Activated CD4-positive, alpha-beta memory T cell treated with anti-CD3 and anti-CD28 coated beads for 36 hours (primary cell): ENCODE measurements around the gene RBBP8. TPM values are rescaled to one million over a fixed set of nuclear protein-coding genes. Genes with fewer than 3 reads are reported as not detected.

Experiments
- CTCF ChIA-PET: fragments of 350-600 bp; sonication (Branson Sonifier 250); formaldehyde crosslinking; loops from one replicate; lab custom pipeline; 2021; ENCODE audit warnings: antibody characterized with exemption, inconsistent platforms; lab: Charles Lee
- POLR2A ChIA-PET: fragments of 350-600 bp; sonication (Branson Sonifier 250); formaldehyde crosslinking; loops from one replicate; lab custom pipeline; 2021; ENCODE audit warnings: antibody characterized with exemption; lab: Charles Lee
- DNase-seq: peaks from one replicate; pipeline ENCODE4 v3.0.0-alpha.2; 2020
- H3K27ac Mint-ChIP-seq: one replicate; pipeline ENCODE4 v1.8.0; 2021; ENCODE audit warnings: mixed read lengths
- H3K27me3 Mint-ChIP-seq: one replicate; pipeline ENCODE4 v1.8.0; 2021; ENCODE audit warnings: mixed read lengths
- H3K36me3 Mint-ChIP-seq: one replicate; pipeline ENCODE4 v1.8.0; 2021; ENCODE audit warnings: mixed read lengths
- H3K4me1 Mint-ChIP-seq: one replicate; pipeline ENCODE4 v1.8.0; 2021; ENCODE audit warnings: low read depth, mixed read lengths
- H3K4me3 Mint-ChIP-seq: one replicate; pipeline ENCODE4 v1.8.0; 2021; ENCODE audit warnings: mild to moderate bottlenecking, mixed read lengths
- H3K9me3 Mint-ChIP-seq: one replicate; pipeline ENCODE4 v1.8.0; 2021; ENCODE audit warnings: mixed read lengths
- intact Hi-C: fragments of 100-400 bp; cut with micrococcal nuclease; formaldehyde crosslinking; loops from one replicate; pipeline ENCODE4 v1.15.1; 2023
- total RNA-seq, 2 experiments: library from RNA; stranded (reverse); gene quantifications; one replicate each; pipeline ENCODE4 v1.2.3, GENCODE V29; 2021

The RBBP8 gene
- total RNA-seq, 2 experiments from 2014 or later = 62.5 to 65.3 TPM

GRCh38 chr18:22921772-22922171, 11.4 kb upstream of the RBBP8 start:
- no peak for DNase-seq
- peaks cover 1% of the 10 kb centered on the region for H3K27me3 Mint-ChIP-seq
- H3K4me3 Mint-ChIP-seq = no peak overlapping the region
- no peaks in the 10 kb centered on the region for H3K36me3 Mint-ChIP-seq
- ChIA-PET CTCF (no interaction called here), POLR2A (no interaction called here)
- intact Hi-C loops = no loop called here
- H3K27ac Mint-ChIP-seq = no peak overlapping the region
- no peaks in the 10 kb centered on the region for H3K4me1 Mint-ChIP-seq
- no peaks in the 10 kb centered on the region for H3K9me3 Mint-ChIP-seq

- POLR2A ChIA-PET = no interaction called here
- intact Hi-C loops = no loop called here
- CTCF ChIA-PET = no interaction called here
These were observed 8.5 kb upstream of the RBBP8 start for GRCh38 chr18:22924589-22924988.

GRCh38 chr18:22926454-22926853, 6.7 kb upstream of the RBBP8 start:
- ChIA-PET POLR2A (no interaction called here), CTCF (no interaction called here)
- no peak overlapping the region for H3K27ac Mint-ChIP-seq
- no peaks in the 10 kb centered on the region for H3K36me3 Mint-ChIP-seq
- H3K27me3 Mint-ChIP-seq = no peaks in the 10 kb centered on the region
- intact Hi-C loops = no loop called here
- no peaks in the 10 kb centered on the region for H3K4me1 Mint-ChIP-seq
- DNase-seq = no peak
- no peaks in the 10 kb centered on the region for H3K9me3 Mint-ChIP-seq
- no peak overlapping the region for H3K4me3 Mint-ChIP-seq

More at GRCh38 chr18:22924589-22924988, 8.5 kb upstream of the RBBP8 start:
- H3K36me3 Mint-ChIP-seq = no peaks in the 10 kb centered on the region
- no peak for DNase-seq
- no peak overlapping the region for H3K4me3 Mint-ChIP-seq
- no peaks in the 10 kb centered on the region for H3K4me1 Mint-ChIP-seq
- H3K9me3 Mint-ChIP-seq = no peaks in the 10 kb centered on the region
- no peak overlapping the region for H3K27ac Mint-ChIP-seq
- no peaks in the 10 kb centered on the region for H3K27me3 Mint-ChIP-seq

- ChIA-PET POLR2A (no interaction called here), CTCF (interaction anchor here (1.1 to 3.5 kb wide), 3 partner anchors 47 to 483 kb away, joined by 3 to 45 read pairs (median 4); no protein-coding TSS in a partner anchor)
- no peaks in the 10 kb centered on the region for H3K27me3 Mint-ChIP-seq
- H3K4me3 Mint-ChIP-seq = no peak overlapping the region
- intact Hi-C loops = no loop called here
- no peak for DNase-seq
- no peaks in the 10 kb centered on the region for H3K9me3 Mint-ChIP-seq
- H3K27ac Mint-ChIP-seq = no peak overlapping the region
- no peaks in the 10 kb centered on the region for H3K36me3 Mint-ChIP-seq
- peaks cover 6% of the 10 kb centered on the region for H3K4me1 Mint-ChIP-seq
These were observed 4.8 kb upstream of the RBBP8 start for GRCh38 chr18:22928339-22928738.

- peak; percentile 87 for DNase-seq
- H3K9me3 Mint-ChIP-seq = no peaks in the 10 kb centered on the region
- no peaks in the 10 kb centered on the region for H3K27me3 Mint-ChIP-seq
- no peaks in the 10 kb centered on the region for H3K36me3 Mint-ChIP-seq
- CTCF ChIA-PET = interaction anchor here (0.7 to 3.5 kb wide), 18 partner anchors 11 to 482 kb away, joined by 3 to 45 read pairs (median 4); no protein-coding TSS in a partner anchor
- intact Hi-C loops = loop anchor here (1.0 to 5.0 kb wide), 6 partner anchors 53 to 523 kb away; partner anchors contain the start of gene RIOK3
- no peak overlapping the region for H3K27ac Mint-ChIP-seq
- POLR2A ChIA-PET = no interaction called here
- H3K4me3 Mint-ChIP-seq = no peak overlapping the region
- peaks cover 16% of the 10 kb centered on the region for H3K4me1 Mint-ChIP-seq
These were observed 2.9 kb upstream of the RBBP8 start for GRCh38 chr18:22930089-22930713.

DNA sequence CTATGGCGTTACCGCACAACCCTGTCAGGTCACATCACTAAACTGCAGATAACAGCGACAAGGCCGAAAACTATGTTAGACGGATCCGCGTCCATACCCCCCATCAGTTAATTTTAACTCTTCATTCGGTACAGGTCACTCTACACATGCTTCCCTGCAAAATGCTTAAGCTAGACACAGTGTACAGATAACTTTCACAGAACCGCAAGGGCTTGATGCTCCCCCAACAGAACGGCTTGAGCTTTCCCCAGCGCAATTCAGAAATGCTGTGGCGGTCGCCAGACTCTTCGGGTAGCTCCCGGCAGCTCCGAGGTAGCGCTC, 283 bp upstream of the RBBP8 start:
- Mint-ChIP-seq H3K4me1 (peaks cover 18% of the 10 kb centered on the region), H3K4me3 (peak overlapping the region; percentile 88), H3K36me3 (peaks cover 8% of the 10 kb centered on the region), H3K27me3 (no peaks in the 10 kb centered on the region), H3K27ac (peak overlapping the region; percentile 76), H3K9me3 (no peaks in the 10 kb centered on the region)
- no peak for DNase-seq
- ChIA-PET CTCF (interaction anchor here (0.7 to 1.0 kb wide), 4 partner anchors 46 to 509 kb away, joined by 3 to 6 read pairs (median 4); no protein-coding TSS in a partner anchor), POLR2A (interaction anchor here (0.6 to 1.0 kb wide), 3 partner anchors 18 to 199 kb away, joined by 3 to 4 read pairs (median 3); no protein-coding TSS in a partner anchor)
- intact Hi-C loops = loop anchor here (1.0 to 5.0 kb wide), 6 partner anchors 45 to 444 kb away; no protein-coding TSS in a partner anchor

DNA sequence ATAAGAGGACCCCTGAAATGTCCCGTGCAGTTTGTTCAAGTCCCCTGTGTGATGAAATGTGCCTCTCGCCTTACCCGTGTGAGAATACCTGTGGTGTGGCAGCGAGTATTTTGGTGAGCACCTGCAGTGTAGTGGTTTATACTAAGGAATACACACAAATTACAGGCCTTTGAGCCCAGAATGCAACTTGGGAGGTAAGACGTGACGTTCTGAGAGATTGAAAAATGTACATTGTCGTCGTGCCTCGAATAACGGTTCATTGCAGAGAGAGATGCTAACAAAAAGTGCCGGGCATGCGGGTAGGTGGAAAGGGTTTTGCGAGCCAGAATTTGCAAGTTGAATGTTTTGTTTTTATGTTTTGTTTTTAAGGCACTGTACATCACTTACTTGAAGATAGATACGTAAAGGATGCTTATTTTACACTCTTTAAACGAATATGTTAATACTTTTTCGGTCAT, 867 bp downstream of the RBBP8 start:
- intact Hi-C loops = loop anchor here (1.0 to 5.0 kb wide), 6 partner anchors 44 to 443 kb away; no protein-coding TSS in a partner anchor
- Mint-ChIP-seq H3K27me3 (no peaks in the 10 kb centered on the region), H3K9me3 (no peaks in the 10 kb centered on the region), H3K27ac (peak overlapping the region; percentile 93), H3K4me1 (peaks cover 18% of the 10 kb centered on the region), H3K4me3 (peak overlapping the region; percentile 88), H3K36me3 (peaks cover 16% of the 10 kb centered on the region)
- ChIA-PET CTCF (no interaction called here), POLR2A (interaction anchor here (1.2 kb wide), 1 partner anchor 44 kb away, joined by 3 read pairs; no protein-coding TSS in a partner anchor)
- DNase-seq = no peak

DNA sequence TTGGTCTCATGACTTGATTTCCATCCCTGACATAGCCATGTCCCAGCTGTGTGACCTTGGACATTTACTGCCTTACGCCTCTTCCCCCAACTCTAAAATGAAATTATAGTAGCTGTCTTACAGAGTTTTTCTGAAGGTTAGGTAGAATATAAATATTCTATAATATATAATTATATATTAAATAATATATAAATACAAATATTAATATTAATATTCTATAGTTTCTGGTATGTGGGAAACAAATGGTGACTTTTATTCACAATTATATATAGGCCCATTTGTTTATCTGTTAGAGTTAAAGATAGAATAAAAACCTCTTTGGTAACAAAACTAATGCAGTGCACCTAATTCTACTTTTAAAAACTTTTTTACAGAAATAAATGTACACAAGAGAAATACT, 1.7 kb downstream of the RBBP8 start:
- no peaks in the 10 kb centered on the region for H3K27me3 Mint-ChIP-seq
- peaks cover 18% of the 10 kb centered on the region for H3K4me1 Mint-ChIP-seq
- POLR2A ChIA-PET = interaction anchor here (1.2 kb wide), 1 partner anchor 43 kb away, joined by 3 read pairs; no protein-coding TSS in a partner anchor
- H3K9me3 Mint-ChIP-seq = no peaks in the 10 kb centered on the region
- no peak overlapping the region for H3K27ac Mint-ChIP-seq
- intact Hi-C loops = loop anchor here (5.0 kb wide), 3 partner anchors 97 to 443 kb away; no protein-coding TSS in a partner anchor
- CTCF ChIA-PET = interaction anchor here (0.6 to 1.3 kb wide), 2 partner anchors 121 to 1100 kb away, joined by 4 to 5 read pairs; no protein-coding TSS in a partner anchor
- peak overlapping the region; percentile 88 for H3K4me3 Mint-ChIP-seq
- H3K36me3 Mint-ChIP-seq = peaks cover 21% of the 10 kb centered on the region
- DNase-seq = no peak

- no peak overlapping the region for H3K27ac Mint-ChIP-seq
- H3K4me1 Mint-ChIP-seq = peaks cover 18% of the 10 kb centered on the region
- H3K36me3 Mint-ChIP-seq = peaks cover 24% of the 10 kb centered on the region
- H3K9me3 Mint-ChIP-seq = no peaks in the 10 kb centered on the region
- POLR2A ChIA-PET = interaction anchor here (1.2 kb wide), 1 partner anchor 43 kb away, joined by 3 read pairs; no protein-coding TSS in a partner anchor
- no peak overlapping the region for H3K4me3 Mint-ChIP-seq
- DNase-seq = no peak
- CTCF ChIA-PET = interaction anchor here (0.6 to 1.3 kb wide), 2 partner anchors 121 to 1099 kb away, joined by 4 to 5 read pairs; no protein-coding TSS in a partner anchor
- intact Hi-C loops = no loop called here
- H3K27me3 Mint-ChIP-seq = no peaks in the 10 kb centered on the region
These were observed 2.3 kb downstream of the RBBP8 start for GRCh38 chr18:22935431-22935830.

DNA sequence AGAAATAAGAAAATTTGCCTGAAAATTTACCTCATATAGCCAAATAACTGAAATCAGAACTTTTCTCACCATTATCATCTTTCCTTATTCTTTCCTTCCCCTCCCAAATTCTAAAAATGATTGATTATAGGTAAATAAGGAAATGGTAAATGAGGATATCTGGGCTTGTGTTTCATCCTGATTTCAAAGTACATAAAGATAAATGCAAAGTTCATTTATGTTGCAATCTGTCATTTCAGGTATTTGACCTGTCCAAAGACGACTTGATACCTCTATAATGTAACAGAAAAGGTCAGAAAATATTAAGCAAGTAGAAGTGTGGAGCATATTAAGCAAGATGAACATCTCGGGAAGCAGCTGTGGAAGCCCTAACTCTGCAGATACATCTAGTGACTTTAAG, 3.4 kb downstream of the RBBP8 start:
- intact Hi-C loops = no loop called here
- no peak for DNase-seq
- Mint-ChIP-seq H3K4me3 (no peak overlapping the region), H3K27ac (no peak overlapping the region), H3K9me3 (no peaks in the 10 kb centered on the region), H3K4me1 (peaks cover 18% of the 10 kb centered on the region), H3K36me3 (peaks cover 24% of the 10 kb centered on the region), H3K27me3 (no peaks in the 10 kb centered on the region)
- POLR2A ChIA-PET = no interaction called here
- CTCF ChIA-PET = no interaction called here

- CTCF ChIA-PET = no interaction called here
- POLR2A ChIA-PET = no interaction called here
- no peak for DNase-seq
- Mint-ChIP-seq H3K9me3 (no peaks in the 10 kb centered on the region), H3K27ac (no peak overlapping the region), H3K4me3 (no peak overlapping the region), H3K36me3 (peaks cover 28% of the 10 kb centered on the region), H3K27me3 (no peaks in the 10 kb centered on the region), H3K4me1 (peaks cover 5% of the 10 kb centered on the region)
- intact Hi-C loops = no loop called here
These were observed 6.5 kb downstream of the RBBP8 start for GRCh38 chr18:22939649-22940048.

DNA sequence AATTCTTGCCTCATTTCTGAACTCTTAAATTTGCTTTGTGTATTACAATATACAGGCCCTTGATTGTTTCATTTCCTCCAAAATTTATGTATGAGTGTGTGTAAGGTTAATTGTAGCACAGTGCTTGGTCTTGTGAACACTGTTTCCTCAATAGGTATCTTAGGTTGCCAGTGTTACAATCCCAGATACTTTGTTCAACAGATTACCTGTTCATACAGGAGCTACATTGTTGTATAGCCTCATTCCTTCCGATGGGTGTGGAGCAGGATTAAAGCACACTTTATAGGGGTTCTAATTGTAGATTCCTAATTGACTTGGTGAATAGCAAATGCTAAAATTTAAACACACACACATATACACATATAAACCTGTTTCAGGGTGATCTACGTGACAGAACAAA, 10.7 kb downstream of the RBBP8 start:
- no peaks in the 10 kb centered on the region for H3K9me3 Mint-ChIP-seq
- ChIA-PET POLR2A (no interaction called here), CTCF (interaction anchor here (0.6 kb wide), 1 partner anchor 78 kb away, joined by 3 read pairs; no protein-coding TSS in a partner anchor)
- no peak for DNase-seq
- no peak overlapping the region for H3K27ac Mint-ChIP-seq
- H3K27me3 Mint-ChIP-seq = no peaks in the 10 kb centered on the region
- peaks cover 24% of the 10 kb centered on the region for H3K36me3 Mint-ChIP-seq
- no peaks in the 10 kb centered on the region for H3K4me1 Mint-ChIP-seq
- no peak overlapping the region for H3K4me3 Mint-ChIP-seq
- intact Hi-C loops = no loop called here
